Embryonic facial prominence (tissue), 1 donor: Measurements from ENCODE around the gene CMTM3.
"Not testable (repeated sequence)": the region's sequence is repeated elsewhere in the genome, so short reads cannot be mapped to it uniquely, and the experiment has no call there.

Source experiments
- DNase-seq: peaks from one replicate; pipeline ENCODE4 v3.0.0-alpha.2; 2016; ENCODE audit errors: extremely low spot score

CMTM3 gene

GRCh38 chr16:66609139-66609510 lies 4.6 kb downstream of the CMTM3 start:
- no peak for DNase-seq

- DNase-seq = no peak
Measured at GRCh38 chr16:66610111-66610820, 5.8 kb downstream of the CMTM3 start.

- not testable (repeated sequence) for DNase-seq
Measured at GRCh38 chr16:66611911-66612310, 7.4 kb downstream of the CMTM3 start.

GRCh38 chr16:66612422-66612821 lies 7.9 kb downstream of the CMTM3 start:
- DNase-seq = no peak

GRCh38 chr16:66614161-66614802 lies 9.8 kb downstream of the CMTM3 start:
- DNase-seq = no peak

- DNase-seq = no peak
Measured at GRCh38 chr16:66616169-66616568, 11.7 kb downstream of the CMTM3 start.

- no peak for DNase-seq
Measured at GRCh38 chr16:66616592-66616991, 12.1 kb downstream of the CMTM3 start.

- no peak for DNase-seq
Measured at GRCh38 chr16:66617010-66617434, 12.5 kb downstream of the CMTM3 start.

- no peak for DNase-seq
Measured at GRCh38 chr16:66617728-66618127, 13.2 kb downstream of the CMTM3 start.

GRCh38 chr16:66618588-66619375 lies 14.3 kb downstream of the CMTM3 start:
- no peak for DNase-seq

GRCh38 chr16:66619534-66620428 lies 15.3 kb downstream of the CMTM3 start:
- no peak for DNase-seq

GRCh38 chr16:66620429-66620795 lies 15.9 kb downstream of the CMTM3 start:
- no peak for DNase-seq

GRCh38 chr16:66621973-66622372 lies 17.5 kb downstream of the CMTM3 start:
- no peak for DNase-seq

- DNase-seq = no peak
Measured at GRCh38 chr16:66622863-66623262, 18.4 kb downstream of the CMTM3 start.

GRCh38 chr16:66623755-66624154 lies 19.3 kb downstream of the CMTM3 start:
- DNase-seq = no peak

- DNase-seq = not testable (repeated sequence)
Measured at GRCh38 chr16:66627611-66628378, 23.3 kb downstream of the CMTM3 start.

GRCh38 chr16:66629856-66630255 lies 25.4 kb downstream of the CMTM3 start:
- DNase-seq = no peak

- DNase-seq = not testable (repeated sequence)
Measured at GRCh38 chr16:66630561-66631260, 26.2 kb downstream of the CMTM3 start.

GRCh38 chr16:66631558-66631957 lies 27.1 kb downstream of the CMTM3 start:
- DNase-seq = not testable (repeated sequence)

- no peak for DNase-seq
Measured at GRCh38 chr16:66634527-66635196, 30.2 kb downstream of the CMTM3 start.
